Measurements from ENCODE around the gene DDO. TPM values are rescaled to one million over a fixed set of nuclear protein-coding genes. Genes with fewer than 3 reads are reported as not detected.
"Not testable (repeated sequence)": the region's sequence is repeated elsewhere in the genome, so short reads cannot be mapped to it uniquely, and the experiment has no call there.

The DDO gene
- total RNA-seq, 4 donors from 2014 or later: 1.8 to 3.5 (median 2.4) TPM

DNA sequence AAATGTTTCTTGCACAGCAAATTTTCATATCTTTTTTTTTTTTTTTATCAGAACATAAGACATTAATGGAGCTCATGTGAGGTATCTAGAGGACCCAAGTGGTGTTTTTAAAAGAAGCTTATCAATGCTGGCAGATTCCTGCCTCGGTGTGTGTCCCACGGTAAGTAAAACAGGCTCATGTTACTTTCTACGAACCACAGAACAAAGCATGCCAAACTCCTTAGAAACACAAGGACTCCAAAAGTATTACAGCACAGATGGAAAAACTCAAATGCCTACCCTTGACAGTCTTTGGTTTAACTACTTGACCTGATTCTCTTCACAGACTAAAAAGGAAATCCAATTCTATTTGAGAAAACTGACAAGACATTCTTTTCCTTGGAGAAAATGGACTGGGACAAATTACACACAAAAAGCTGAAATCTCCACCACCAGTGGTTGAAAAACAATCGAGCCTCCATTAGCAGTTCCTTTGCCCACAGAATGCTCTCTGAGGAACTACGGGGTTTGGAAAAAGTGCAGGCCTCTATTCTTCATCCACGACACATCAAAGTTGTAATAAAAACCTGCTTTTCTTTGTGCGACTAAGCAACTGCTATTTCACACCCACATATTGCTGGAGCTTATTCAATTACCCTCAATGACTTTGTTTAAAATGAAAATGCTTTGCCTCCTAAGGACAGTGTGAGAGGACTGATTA lies 62.7 kb downstream of the DDO start:
- DNase-seq: no peak
- no peaks in the 10 kb centered on the region for H3K4me1 ChIP-seq
- H3K9me3 ChIP-seq: no peaks in the 10 kb centered on the region
- peaks cover 0 to 5% (median 0%) of the 10 kb centered on the region in 3 donors for H3K27me3 ChIP-seq
- H3K4me3 ChIP-seq: no peak overlapping the region
- no peak for TF ChIP-seq POLR2A (IDR thresholded peaks at IDR 0.05)
- TF ChIP-seq, protein P1, sequence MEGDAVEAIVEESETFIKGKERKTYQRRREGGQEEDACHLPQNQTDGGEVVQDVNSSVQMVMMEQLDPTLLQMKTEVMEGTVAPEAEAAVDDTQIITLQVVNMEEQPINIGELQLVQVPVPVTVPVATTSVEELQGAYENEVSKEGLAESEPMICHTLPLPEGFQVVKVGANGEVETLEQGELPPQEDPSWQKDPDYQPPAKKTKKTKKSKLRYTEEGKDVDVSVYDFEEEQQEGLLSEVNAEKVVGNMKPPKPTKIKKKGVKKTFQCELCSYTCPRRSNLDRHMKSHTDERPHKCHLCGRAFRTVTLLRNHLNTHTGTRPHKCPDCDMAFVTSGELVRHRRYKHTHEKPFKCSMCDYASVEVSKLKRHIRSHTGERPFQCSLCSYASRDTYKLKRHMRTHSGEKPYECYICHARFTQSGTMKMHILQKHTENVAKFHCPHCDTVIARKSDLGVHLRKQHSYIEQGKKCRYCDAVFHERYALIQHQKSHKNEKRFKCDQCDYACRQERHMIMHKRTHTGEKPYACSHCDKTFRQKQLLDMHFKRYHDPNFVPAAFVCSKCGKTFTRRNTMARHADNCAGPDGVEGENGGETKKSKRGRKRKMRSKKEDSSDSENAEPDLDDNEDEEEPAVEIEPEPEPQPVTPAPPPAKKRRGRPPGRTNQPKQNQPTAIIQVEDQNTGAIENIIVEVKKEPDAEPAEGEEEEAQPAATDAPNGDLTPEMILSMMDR (IDR thresholded peaks at IDR 0.05 in 4 of 5, conservative IDR thresholded peaks at IDR 0.05 in 1 of 5): no peak
- no peak overlapping the region for H3K27ac ChIP-seq
- intact Hi-C loops (cut with DNase I; ENCODE audit: low total_unique reads): no loop called here
- in situ Hi-C loops (cut with MboI; ENCODE audit: low sequenced_read_pairs in 4 of 4): no loop called here
- H3K36me3 ChIP-seq: no peaks in the 10 kb centered on the region
- no peak for ATAC-seq

- intact Hi-C loops (cut with DNase I; ENCODE audit: low total_unique reads) (no loop called here), in situ Hi-C loops (cut with MboI; ENCODE audit: low sequenced_read_pairs in 4 of 4) (no loop called here)
- no peak overlapping the region for H3K27ac ChIP-seq
- H3K27me3 ChIP-seq: no peaks in the 10 kb centered on the region
- ATAC-seq (no peak), DNase-seq (no peak)
- H3K36me3 ChIP-seq: no peaks in the 10 kb centered on the region
- TF ChIP-seq, protein P1 (IDR thresholded peaks at IDR 0.05 in 4 of 5, conservative IDR thresholded peaks at IDR 0.05 in 1 of 5): no peak
- no peak for TF ChIP-seq POLR2A (IDR thresholded peaks at IDR 0.05)
- no peaks in the 10 kb centered on the region for H3K4me1 ChIP-seq
- no peaks in the 10 kb centered on the region for H3K9me3 ChIP-seq
- no peak overlapping the region for H3K4me3 ChIP-seq
Measured at GRCh38 chr6:110351986-110352385, 63.4 kb downstream of the DDO start.

DNA sequence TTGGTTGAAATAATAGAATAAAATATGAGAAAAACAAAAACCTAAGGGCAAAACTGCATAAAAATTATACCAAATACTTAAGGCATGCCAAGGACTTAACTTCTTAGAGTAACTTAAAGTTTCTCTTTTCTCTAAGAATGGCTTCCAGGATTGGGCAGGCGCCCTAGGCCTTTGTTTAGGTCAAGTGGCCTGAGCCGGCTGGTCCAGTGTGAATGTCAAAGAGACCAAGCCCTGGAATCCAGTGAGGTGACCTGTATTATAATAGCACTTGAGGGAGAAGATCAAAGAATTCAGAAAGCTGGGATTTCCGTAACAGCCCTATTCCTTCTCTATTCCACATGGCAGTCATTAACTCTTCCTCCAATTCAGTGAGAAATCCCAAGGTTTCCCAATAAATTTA lies 63.8 kb downstream of the DDO start:
- TF ChIP-seq, protein P1 (IDR thresholded peaks at IDR 0.05 in 4 of 5, conservative IDR thresholded peaks at IDR 0.05 in 1 of 5): no peak
- H3K27me3 ChIP-seq: no peaks in the 10 kb centered on the region
- no peaks in the 10 kb centered on the region for H3K36me3 ChIP-seq
- in situ Hi-C loops (cut with MboI; ENCODE audit: low sequenced_read_pairs in 4 of 4): no loop called here
- ATAC-seq (no peak), DNase-seq (no peak)
- intact Hi-C loops (cut with DNase I; ENCODE audit: low total_unique reads): no loop called here
- H3K4me3 ChIP-seq: no peak overlapping the region
- H3K9me3 ChIP-seq: no peaks in the 10 kb centered on the region
- no peaks in the 10 kb centered on the region for H3K4me1 ChIP-seq
- no peak overlapping the region for H3K27ac ChIP-seq

DNA sequence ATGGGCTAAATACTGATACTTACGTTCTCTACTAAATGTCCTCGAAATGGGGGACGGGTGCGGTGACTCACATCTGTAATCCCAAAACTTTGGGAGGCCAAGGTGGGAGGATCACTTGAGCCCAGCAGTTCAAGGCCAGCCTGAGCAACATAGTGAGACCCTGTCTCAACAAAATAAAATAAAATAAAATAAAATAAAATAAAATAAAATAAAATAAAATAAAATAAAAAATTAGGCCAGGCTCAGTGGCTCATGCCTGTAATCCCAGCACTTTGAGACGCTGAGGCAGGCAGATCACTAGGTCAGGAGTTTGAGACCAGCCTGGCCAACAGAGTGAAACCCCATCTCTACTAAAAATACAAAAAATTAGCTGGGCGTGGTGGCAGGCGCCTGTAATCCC lies 64.8 kb downstream of the DDO start:
- in situ Hi-C loops (cut with MboI; ENCODE audit: low sequenced_read_pairs in 4 of 4); intact Hi-C loops (cut with DNase I; ENCODE audit: low total_unique reads); H3K4me3 ChIP-seq; H3K9me3 ChIP-seq; ATAC-seq; DNase-seq; H3K4me1 ChIP-seq; H3K27ac ChIP-seq; H3K27me3 ChIP-seq; H3K36me3 ChIP-seq: not testable (repeated sequence)

GRCh38 chr6:110348961-110349690 lies 66.2 kb downstream of the DDO start:
- DNase-seq: no peak
- intact Hi-C loops (cut with DNase I; ENCODE audit: low total_unique reads) (no loop called here), in situ Hi-C loops (cut with MboI; ENCODE audit: low sequenced_read_pairs in 4 of 4) (no loop called here)
- H3K4me1 ChIP-seq: no peaks in the 10 kb centered on the region
- H3K4me3 ChIP-seq: no peak overlapping the region
- no peak for ATAC-seq
- H3K9me3 ChIP-seq: no peaks in the 10 kb centered on the region
- TF ChIP-seq POLR2A (IDR thresholded peaks at IDR 0.05): no peak
- TF ChIP-seq, protein P1 (IDR thresholded peaks at IDR 0.05 in 4 of 5, conservative IDR thresholded peaks at IDR 0.05 in 1 of 5): no peak
- no peak overlapping the region for H3K27ac ChIP-seq
- no peaks in the 10 kb centered on the region for H3K36me3 ChIP-seq
- H3K27me3 ChIP-seq: no peaks in the 10 kb centered on the region
